HG02623 (cell line): ENCODE measurements around the gene ASPA.
"Not testable (repeated sequence)": the region's sequence is repeated elsewhere in the genome, so short reads cannot be mapped to it uniquely, and the experiment has no call there.

ENCODE experiments used
- ATAC-seq: cut with Tn5 transposase; IDR thresholded peaks from one replicate; pipeline ENCODE4 v1.9.1; 2021; ENCODE audit warnings: moderate library complexity; ENCODE audit not compliant: unreplicated experiment

Gene ASPA

DNA sequence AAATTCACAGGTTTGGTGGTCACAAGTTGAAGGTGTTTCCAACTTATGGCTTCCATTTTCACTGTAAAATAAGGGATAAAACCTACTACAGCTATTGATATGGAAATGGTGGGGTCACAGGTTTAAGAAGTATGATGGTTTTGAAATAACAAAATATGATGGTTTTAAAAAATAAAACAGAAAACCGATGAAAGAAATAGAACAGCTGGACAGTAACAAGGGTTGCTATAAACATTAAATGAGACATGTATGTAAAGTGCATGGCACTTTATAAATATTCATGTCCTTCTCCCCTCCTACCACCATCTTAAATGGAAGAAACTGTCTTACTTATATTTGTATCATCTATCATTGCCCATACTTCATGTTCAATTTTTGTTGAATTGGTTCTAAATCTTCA is 31.3 kb downstream of the ASPA start:
- no peak for ATAC-seq

- no peak for ATAC-seq
Measured at GRCh38 chr17:3507869-3508268, 32.1 kb downstream of the ASPA start.

DNA sequence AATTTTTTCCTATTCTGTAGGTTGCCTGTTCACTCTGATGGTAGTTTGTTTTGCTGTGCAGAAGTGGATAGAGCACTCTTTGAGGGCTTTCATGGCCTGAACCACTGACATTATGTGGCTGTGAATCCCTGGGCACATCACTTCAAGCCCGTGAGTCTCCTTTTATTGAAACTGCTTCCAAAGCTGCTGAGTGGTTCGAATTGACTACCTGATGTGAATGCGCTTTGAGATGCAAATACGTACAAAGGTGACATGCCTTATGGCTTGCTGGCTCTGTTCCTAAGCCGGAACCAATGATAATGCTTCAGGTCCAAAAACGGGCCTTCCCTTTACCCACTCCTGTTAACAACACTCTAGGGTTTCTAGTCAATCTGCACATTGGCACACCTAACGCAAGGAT is 34.3 kb downstream of the ASPA start:
- ATAC-seq: no peak

DNA sequence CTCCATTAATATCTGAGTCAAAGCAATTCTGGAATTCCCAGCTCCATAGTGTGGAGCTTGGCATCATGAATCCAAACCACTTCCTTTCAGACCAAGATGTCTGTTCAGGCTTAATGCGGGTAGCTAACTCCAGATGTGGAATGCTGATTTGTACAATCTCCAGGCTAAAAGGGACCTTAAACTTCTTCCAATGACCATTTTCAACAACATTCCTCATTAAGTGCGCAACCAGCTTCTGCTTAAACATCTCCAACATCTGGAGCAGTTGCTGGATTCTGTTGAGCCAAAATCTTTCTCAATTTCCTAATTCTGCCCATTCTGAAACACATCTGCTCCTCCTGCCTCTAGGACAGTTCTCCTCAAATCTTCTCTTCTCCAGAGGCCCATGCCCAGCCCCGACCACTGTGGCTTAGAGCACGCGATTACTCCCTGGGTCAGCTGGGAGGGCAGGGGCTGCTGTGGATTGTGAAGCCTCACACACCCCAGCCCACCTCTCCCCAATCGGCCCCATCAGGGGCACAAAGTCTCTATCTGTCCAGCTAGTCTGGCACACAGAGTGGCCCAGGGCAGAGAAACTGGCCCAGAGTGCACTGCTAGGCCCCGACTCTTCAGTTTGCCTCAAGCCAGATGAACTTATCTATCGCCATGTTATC is 36.2 kb downstream of the ASPA start:
- ATAC-seq: no peak

- no peak for ATAC-seq
Measured at GRCh38 chr17:3512505-3513171, 36.8 kb downstream of the ASPA start.

GRCh38 chr17:3513305-3514035 is 37.7 kb downstream of the ASPA start:
- no peak for ATAC-seq

GRCh38 chr17:3514167-3514566 is 38.4 kb downstream of the ASPA start:
- ATAC-seq: not testable (repeated sequence)

DNA sequence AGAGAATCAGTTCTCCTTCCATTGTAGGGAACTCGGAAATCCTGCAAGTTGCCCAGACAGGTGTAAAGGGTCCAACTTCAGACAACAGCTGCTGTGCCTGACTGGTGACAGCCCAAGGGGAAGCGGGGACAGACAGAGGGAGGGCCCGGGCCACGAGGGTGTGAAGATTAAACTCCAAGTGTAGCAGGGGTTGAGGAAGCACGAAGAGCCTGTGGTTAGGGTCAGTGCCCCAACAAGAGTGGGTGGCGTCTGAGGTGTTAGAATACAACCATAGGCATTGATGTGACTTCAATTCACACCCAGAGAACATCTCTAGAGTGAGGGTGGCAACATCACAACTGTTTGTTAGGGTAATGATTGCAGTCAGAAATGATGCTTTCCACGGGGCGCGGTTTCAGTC is 39.1 kb downstream of the ASPA start:
- no peak for ATAC-seq

DNA sequence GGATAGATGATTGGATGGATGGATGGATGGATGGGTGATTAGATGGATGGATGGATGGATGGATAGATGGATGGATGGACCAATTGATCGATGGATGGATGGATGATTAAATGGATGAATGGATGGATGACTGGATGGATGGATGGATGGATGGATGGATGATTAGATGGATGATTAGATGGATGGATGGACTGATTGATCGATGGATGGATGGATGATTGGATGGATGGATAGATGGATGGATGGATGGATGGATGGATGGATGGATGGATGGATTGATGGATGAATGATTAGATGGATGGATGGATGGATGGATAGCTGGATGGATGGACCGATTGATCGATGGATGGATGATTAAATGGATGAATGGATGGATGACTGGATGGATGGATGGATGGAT is 43.7 kb downstream of the ASPA start:
- not testable (repeated sequence) for ATAC-seq

DNA sequence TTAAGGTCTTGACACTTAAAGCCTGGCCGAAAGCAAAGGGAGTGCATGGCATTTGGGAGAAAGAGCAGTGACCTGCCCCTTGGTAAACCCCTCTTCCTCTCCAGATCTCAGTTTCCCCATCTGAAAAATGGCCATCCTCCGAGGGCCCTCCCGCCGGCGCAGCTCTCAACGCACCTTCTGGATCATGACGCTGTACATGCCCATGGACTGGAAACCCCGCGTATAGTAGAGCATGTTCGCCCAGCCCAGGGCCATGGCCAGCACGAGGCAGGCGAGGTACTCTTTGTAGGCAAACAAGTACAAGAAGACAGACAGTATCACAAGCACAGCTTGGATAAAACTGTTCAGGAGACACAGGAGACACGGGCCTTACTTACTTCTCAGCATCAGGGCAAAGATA is 48.2 kb downstream of the ASPA start:
- no peak for ATAC-seq

DNA sequence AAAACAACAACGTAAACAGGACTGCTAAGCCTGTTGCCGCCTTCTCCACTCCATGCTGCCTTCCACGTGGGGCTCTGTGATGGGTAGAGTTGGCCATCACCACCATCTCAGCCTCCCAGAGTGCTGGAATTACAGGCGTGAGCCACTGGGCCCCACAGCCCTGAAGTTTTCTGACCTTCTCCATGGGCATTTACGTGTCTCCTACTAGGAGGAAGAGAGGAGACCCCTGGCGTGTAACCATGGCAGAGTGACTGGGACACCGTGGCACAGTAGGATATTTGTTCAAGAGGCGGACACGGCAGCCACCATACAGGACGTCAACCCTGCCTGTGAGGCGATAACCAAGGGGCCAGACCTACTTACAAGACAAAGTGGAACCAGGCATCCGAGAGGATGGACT is 50.7 kb downstream of the ASPA start:
- no peak for ATAC-seq

- ATAC-seq: no peak
Measured at GRCh38 chr17:3526971-3527370, 51.2 kb downstream of the ASPA start.

DNA sequence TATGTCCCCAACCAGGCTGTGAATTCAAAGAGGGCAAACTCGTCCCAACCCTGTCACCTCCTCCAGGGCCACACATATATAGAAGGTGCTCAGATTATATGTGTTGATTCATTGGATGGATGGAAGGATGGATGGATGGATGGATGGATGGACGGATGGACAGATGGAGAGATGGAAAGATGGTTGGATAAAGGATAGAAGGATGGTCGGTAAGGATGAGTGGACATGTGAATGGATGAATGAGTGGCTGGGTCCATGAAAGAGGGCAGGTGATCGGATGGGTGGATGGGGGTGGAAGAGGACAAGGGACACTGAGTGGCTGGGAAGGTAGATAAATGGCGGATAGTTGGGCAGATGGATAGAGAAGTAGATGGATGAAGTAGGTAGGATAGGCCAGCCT is 51.7 kb downstream of the ASPA start:
- ATAC-seq: no peak

GRCh38 chr17:3527896-3528295 is 52.1 kb downstream of the ASPA start:
- ATAC-seq: no peak

GRCh38 chr17:3528403-3528851 is 52.6 kb downstream of the ASPA start:
- no peak for ATAC-seq

DNA sequence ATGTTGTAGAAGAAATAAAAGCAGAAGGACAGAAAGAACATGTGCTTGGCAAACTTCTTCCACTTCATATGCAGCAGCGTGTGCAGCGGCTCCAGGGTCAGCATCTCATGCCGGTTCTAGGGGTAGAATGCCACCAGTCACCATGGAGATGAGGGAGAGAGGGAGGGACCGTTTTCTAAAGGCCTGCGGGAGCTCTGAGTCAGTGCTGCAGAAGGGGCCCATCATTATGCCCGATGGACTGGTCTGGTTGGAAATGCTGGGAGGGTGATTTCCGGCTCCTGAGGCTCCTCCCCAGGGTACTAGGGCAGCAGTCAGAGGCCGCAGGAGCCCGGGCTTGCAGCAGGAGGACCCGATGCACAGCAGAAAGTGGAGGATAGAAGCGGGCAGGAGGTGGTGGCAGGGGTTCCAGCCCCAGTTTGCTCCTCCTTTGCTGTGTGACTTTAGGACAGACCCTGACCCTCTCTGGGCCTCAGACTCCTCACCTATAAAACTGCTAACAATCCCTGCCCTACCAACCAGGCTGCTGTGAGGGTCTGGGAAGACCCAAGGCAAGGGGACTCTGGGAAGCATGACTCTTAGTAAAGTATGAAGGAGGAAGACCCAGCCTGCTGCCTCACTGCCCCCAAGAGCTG is 53.2 kb downstream of the ASPA start:
- no peak for ATAC-seq

- no peak for ATAC-seq
Measured at GRCh38 chr17:3529817-3530741, 54.3 kb downstream of the ASPA start.

DNA sequence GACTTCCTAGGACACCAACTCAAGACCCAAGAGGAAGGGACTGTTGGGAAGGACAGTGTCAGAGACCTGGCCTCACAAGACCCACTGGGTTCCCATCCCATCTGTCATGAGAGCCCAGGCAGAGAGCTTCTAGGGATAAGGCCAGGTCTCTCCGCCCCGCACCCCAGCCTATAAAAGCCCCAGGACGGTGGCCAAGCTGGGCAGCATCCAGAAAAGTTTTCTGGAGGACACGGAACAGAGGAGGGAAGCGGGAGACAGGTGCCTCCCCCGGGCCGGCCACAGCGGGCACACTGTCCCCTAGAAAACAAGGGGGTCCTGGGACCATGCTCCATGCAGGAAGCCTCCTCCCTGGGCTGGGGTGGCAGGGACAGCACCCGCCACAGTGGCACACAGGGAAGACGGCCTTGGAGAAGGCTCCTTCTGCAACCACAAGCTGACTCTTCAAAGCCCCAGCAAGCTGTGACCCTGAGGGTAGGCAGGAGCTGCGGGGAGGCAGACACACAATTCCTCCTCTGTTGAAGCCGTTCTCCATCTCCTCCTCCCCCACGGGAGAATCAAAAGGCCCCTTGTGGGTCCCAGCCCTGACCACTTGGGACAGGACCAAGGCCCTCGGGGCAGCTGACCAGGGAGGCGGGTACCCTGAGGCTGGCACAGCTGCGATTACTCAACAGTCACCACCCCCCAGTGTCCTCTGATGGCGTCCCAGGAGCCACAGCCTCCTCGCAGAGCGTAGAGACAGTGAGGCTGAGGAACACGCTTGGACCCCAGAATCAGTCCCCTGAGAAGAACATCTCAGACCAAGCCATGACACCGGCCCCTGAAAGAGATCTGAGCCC is 55.7 kb downstream of the ASPA start:
- no peak for ATAC-seq

DNA sequence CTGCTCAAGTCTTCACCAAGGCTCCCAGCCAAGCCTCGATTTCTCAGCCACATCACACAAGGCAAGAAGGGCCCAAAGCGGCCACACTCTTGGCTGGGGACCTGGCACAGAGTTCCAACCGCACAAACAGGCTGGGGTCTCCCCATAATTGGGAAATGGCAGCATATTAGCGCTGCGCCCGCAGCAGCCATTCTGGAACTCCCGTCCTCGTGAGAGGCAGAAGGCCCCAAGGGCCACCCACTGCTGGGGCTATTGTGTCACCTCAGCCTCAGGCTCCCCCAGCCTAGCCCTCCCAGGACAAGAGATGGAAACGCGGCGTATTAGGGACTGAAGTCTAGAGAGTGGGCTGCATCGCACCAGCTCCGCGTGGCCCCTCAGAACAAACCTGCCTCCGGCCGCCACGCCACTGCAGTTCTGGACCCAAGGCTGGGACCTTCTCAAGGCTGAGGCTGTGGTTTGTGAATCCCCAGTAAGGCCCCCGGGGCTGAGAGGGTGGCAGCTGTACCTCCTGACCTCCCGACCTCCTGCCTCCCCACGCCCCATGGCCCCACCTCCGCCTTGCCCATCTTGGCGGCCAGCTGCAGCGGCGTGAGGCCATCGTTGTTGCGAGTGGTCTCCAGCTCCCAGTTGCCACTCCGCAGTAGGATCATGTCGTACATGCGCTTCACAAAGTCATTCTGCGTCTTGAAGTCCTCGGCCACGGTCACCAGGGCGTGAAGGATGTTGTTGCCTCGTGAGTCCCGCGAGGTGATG is 56.5 kb downstream of the ASPA start:
- ATAC-seq: no peak
